K562 (cell line): ENCODE data around the gene CIAO3. TPM values are rescaled to one million over a fixed set of nuclear protein-coding genes. Genes with fewer than 3 reads are reported as not detected.

ENCODE experiments used
- ATAC-seq: fragments of 200-7000 bp; cut with Tn5 transposase; 3 replicates; pipeline ENCODE4 v1.9.1; 2020; ENCODE audit warnings: moderate library complexity
- BruUV-seq: library from RNA; stranded (reverse); fragments of 400-500 nt; replicated peaks from 2 replicates; lab custom pipeline; 2021; lab: Mats Ljungman, UMichigan
- CTCF ChIA-PET: fragments of 300-600 bp; formaldehyde crosslinking; extraction: SDS; loops from one replicate; lab custom pipeline; 2021; ENCODE audit warnings: low intra/inter-chr PET ratio; lab: Yijun Ruan, JAX
- POLR2A ChIA-PET: fragments of 300-600, 350-650 bp; sonication (Branson Sonifier 250); formaldehyde crosslinking; extraction: SDS; loops from one replicate; lab custom pipeline; 2021; ENCODE audit warnings: antibody characterized with exemption, inconsistent platforms; lab: Yijun Ruan, JAX
- DNase-seq, 4 experiments: peaks; one replicate each; pipeline versions ENCODE4 v3.0.0 to v3.0.0-alpha.2; 2011 to 2018; ENCODE audit warnings: low spot score in 3 of 4, mixed read lengths in 3 of 4; ENCODE audit errors: extremely low read depth in 1 of 4
- FAIRE-seq: peaks from 2 replicates; lab custom pipeline; 2011; peaks lifted over from hg19 to GRCh38; lab: Jason Lieb, UNC
- H2AFZ ChIP-seq: 2 replicates; pipeline ENCODE4 v1.6.0; 2011; ENCODE audit warnings: low read depth, low read length, control low read depth, inconsistent platforms
- H3K27ac ChIP-seq: fragments of 200-600 bp; 3 replicates; pipeline ENCODE4 v1.8.0; 2011; ENCODE audit warnings: low read depth, mild to moderate bottlenecking, control low read depth, inconsistent platforms, low read length, moderate library complexity, mixed read lengths; ENCODE audit errors: extremely low read depth
- H3K27me3 ChIP-seq, 2 experiments: fragments of 300-600 bp in 1 of 2; 2 replicates in 1 of 2; 3 replicates in 1 of 2; pipeline versions ENCODE4 v1.6.0 to v1.8.0; 2011; ENCODE audit warnings: inconsistent platforms in 2 of 2, low read length in 2 of 2, mild to moderate bottlenecking in 1 of 2, mixed read lengths in 1 of 2, moderate library complexity in 1 of 2; ENCODE audit not compliant: control insufficient read depth in 2 of 2, insufficient read depth in 2 of 2
- H3K36me3 ChIP-seq: fragments of 300-600 bp; 3 replicates; pipeline ENCODE4 v1.8.0; 2011; ENCODE audit warnings: mild to moderate bottlenecking, low read length, inconsistent platforms; ENCODE audit not compliant: control insufficient read depth, insufficient read depth
- H3K4me1 ChIP-seq, 2 experiments: fragments of 200-600 bp in 1 of 2; replicated peaks in 1 of 2; 2 replicates in 1 of 2; 3 replicates in 1 of 2; pipeline versions ENCODE4 v1.5.1 to v1.8.0; 2011; ENCODE audit warnings: inconsistent platforms in 2 of 2, low read length in 2 of 2, mild to moderate bottlenecking in 1 of 2, mixed read lengths in 1 of 2, moderate library complexity in 1 of 2; ENCODE audit not compliant: control insufficient read depth in 2 of 2, insufficient read depth in 2 of 2
- H3K4me2 ChIP-seq: 2 replicates; pipeline ENCODE4 v1.6.1; 2011; ENCODE audit warnings: low read length, control low read depth, inconsistent platforms, mixed read lengths; ENCODE audit not compliant: insufficient read depth
- H3K4me3 ChIP-seq: fragments of 200-600 bp; sonication (generic), shearing (Covaris generic); 2 replicates; pipeline ENCODE4 v1.5.1; 2016; ENCODE audit warnings: control low read depth, inconsistent platforms
- H3K79me2 ChIP-seq: fragments of 200-600 bp; 3 replicates; pipeline ENCODE4 v1.8.0; 2011; ENCODE audit warnings: low read length, inconsistent platforms; ENCODE audit not compliant: control insufficient read depth, insufficient read depth
- H3K9ac ChIP-seq, 2 experiments: 2 replicates each; pipeline versions ENCODE4 v1.6.0 to v1.6.1; 2011; ENCODE audit warnings: low read depth in 2 of 2, low read length in 2 of 2, control low read depth in 1 of 2, inconsistent platforms in 1 of 2, mild to moderate bottlenecking in 1 of 2, mixed read lengths in 1 of 2; ENCODE audit not compliant: insufficient read depth in 1 of 2
- H3K9me1 ChIP-seq: one replicate; pipeline ENCODE4 v1.6.0; 2011; ENCODE audit warnings: inconsistent platforms, mild to moderate bottlenecking, low read length, moderate library complexity; ENCODE audit not compliant: control insufficient read depth, insufficient read depth
- H3K9me3 ChIP-seq: replicated peaks from 2 replicates; pipeline ENCODE4 v1.5.1; 2011; ENCODE audit warnings: low read depth, low read length, inconsistent platforms; ENCODE audit not compliant: control insufficient read depth, insufficient read depth
- H4K20me1 ChIP-seq: replicated peaks from 2 replicates; pipeline ENCODE4 v1.6.1; 2011; ENCODE audit warnings: low read length, inconsistent platforms, mixed read lengths; ENCODE audit not compliant: control insufficient read depth, insufficient read depth
- CREBBP ChIP-seq: IDR thresholded peaks from one replicate; pipeline ENCODE4 v1.6.1; 2012; ENCODE audit warnings: low read depth, mild to moderate bottlenecking, control low read depth, inconsistent platforms, low read length
- E2F8 ChIP-seq: fragments of 450-650 bp; IDR thresholded peaks from 2 replicates; pipeline ENCODE4 v1.7.1; 2018; ENCODE audit warnings: mild to moderate bottlenecking, low read depth; ENCODE audit not compliant: partially characterized antibody
- KDM1A ChIP-seq, 2 experiments: fragments of 450-650 bp; IDR thresholded peaks; 2 replicates each; pipeline ENCODE4 v1.6.1; 2016; ENCODE audit warnings: mild to moderate bottlenecking in 2 of 2
- NCOA1 ChIP-seq: fragments of 450-650 bp; IDR thresholded peaks from 2 replicates; pipeline ENCODE4 v1.6.1; 2016; ENCODE audit warnings: low read depth
- REST ChIP-seq, 2 experiments: fragments of 450-650 bp; formaldehyde crosslinking in 1 of 2; IDR thresholded peaks; 2 replicates each; pipeline versions ENCODE4 v1.4.0 to v1.6.1; 2014 to 2020; ENCODE audit warnings: mild to moderate bottlenecking in 2 of 2, borderline replicate concordance in 1 of 2, low read depth in 1 of 2
- VEZF1 ChIP-seq: fragments of 200-800 bp; sonication (Bioruptor generic); IDR thresholded peaks from 2 replicates; pipeline ENCODE4 v1.6.1; 2017; ENCODE audit warnings: missing genetic modification characterization, missing compliant biosample characterization
- XRCC4 ChIP-seq: IDR thresholded peaks from one replicate; pipeline ENCODE4 v1.6.1; 2011; ENCODE audit not compliant: insufficient read depth, insufficient read length; ENCODE audit errors: extremely low read depth
- WGBS: fragments of 100-300 bp; shearing (Covaris generic); methylation state at CpG from one replicate; pipeline ENCODE4 v1.1.6; 2016; ENCODE audit warnings: low coverage, mixed read lengths; ENCODE audit not compliant: insufficient coverage; ENCODE audit errors: missing lambda C conversion rate; 5-methylcytosine and 5-hydroxymethylcytosine counted together
- in situ Hi-C: fragments of 300-500 bp; cut with MboI; formaldehyde crosslinking; loops from 4 replicates; pipeline ENCODE4 v1.15.0; 2018; ENCODE audit warnings: inconsistent platforms, mixed read lengths
- intact Hi-C: fragments of 100-400 bp; cut with micrococcal nuclease; formaldehyde crosslinking; loops from 2 replicates; pipeline ENCODE4 v1.14.2; 2022
- polyA plus RNA-seq, 8 experiments: library from polyadenylated mRNA; depleted of rRNA in 4 of 8; stranded (reverse) in 5 of 8; unstranded in 3 of 8; fragments of >200 nt; fragmentation: Nextera tagmentation in 2 of 8; fragmentation: Illumina TruSeq in 1 of 8; extraction: Ambion mirVana in 2 of 8; extraction: Trizol in 1 of 8; gene quantifications; 2 replicates each; pipeline versions ENCODE4 v1.2.1 to v1.2.3, GENCODE V29; 2011 to 2014; ENCODE audit warnings: inconsistent platforms in 1 of 8, missing spikeins in 1 of 8
- total RNA-seq, 7 experiments: library from RNA; depleted of rRNA in 6 of 7; stranded (reverse); fragments of >200 nt in 6 of 7; fragmentation: Illumina TruSeq in 2 of 7; extraction: Trizol in 2 of 7; gene quantifications; 2 replicates each; pipeline versions ENCODE4 v1.2.1 to v1.2.3, GENCODE V29; 2011 to 2021; ENCODE audit warnings: low replicate concordance in 1 of 7

CIAO3 gene
- total and polyA plus RNA-seq, 9 of the 15 experiments (the other 6 are each of a cell fraction or from before 2014, with no cell fraction given): 2.2 to 35.6 (median 18.7) TPM

DNA sequence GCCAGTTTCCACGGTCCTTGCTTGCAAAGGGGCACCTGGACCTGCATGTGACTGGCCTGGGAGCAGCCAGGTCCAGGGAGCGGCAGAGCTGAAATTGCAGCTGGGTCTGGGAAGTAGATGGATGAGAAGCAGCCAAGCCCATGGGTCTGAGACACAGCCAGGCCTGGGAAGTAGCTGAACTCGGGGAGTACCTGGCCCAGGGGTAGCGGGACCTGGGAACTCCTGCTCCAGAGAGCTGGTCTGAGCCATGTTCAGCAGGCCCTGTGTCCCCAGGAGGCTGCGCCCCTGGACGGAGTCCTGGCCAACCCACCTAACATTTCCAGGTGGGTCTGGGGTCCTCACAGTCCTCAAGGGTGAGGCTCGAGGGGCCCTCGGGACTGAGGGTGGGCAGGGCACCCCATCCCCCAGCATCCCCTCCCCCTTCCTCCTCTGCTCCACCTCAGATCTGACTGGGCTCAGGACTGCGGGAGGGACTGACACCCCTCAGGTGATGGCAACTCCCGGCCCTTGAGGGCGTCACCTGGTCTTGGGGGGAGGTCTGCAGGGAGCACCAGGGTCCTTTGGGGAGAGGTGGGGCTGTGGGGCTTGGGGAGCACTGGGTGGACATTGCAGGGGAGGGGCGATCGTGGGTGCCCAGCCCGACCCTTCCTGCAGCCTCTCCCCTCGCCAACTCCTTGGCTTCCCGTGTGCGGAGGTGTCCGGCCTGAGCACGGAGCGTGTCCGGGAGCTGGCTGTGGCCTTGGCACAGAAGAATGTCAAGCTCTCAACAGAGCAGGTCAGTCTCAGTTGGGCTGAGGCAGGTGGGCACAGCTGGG is 22.8 kb upstream of the CIAO3 start:
- POLR2A ChIA-PET: interaction anchor here (0.5 to 1.3 kb wide), 2 partner anchors 42 to 57 kb away, joined by 3 to 5 read pairs; partner anchors contain the start of gene ANTKMT
- TF ChIP-seq XRCC4 (no peak), KDM1A (IDR thresholded peaks at IDR 0.05) (0 out of 4 replicates have a peak, but pooled peaks of 1 of the 2 experiments have one; percentile 17), VEZF1 (CRISPR knock-in tag) (peak; percentile 19; the same call in 1 of the 2 replicates), REST (IDR thresholded peaks at IDR 0.05; ENCODE audit: borderline replicate concordance) (no peak), REST (CRISPR knock-in tag; IDR thresholded peaks at IDR 0.05; ENCODE audit: low read depth) (no peak), NCOA1 (no peak), E2F8 (no peak), CREBBP (no peak)

More for the DNA sequence above, 22.8 kb upstream of the CIAO3 start:
- H3K4me1 ChIP-seq: peaks cover 0 to 82% of the 10 kb centered on the region in 2 experiments; a peak in 2 of 5 replicates
- no peaks in the 10 kb centered on the region for H3K9me3 ChIP-seq
- H3K9ac ChIP-seq: no peak overlapping the region
- intact Hi-C loops: no loop called here
- H4K20me1 ChIP-seq: 0 out of 2 replicates have a peak, but pooled peaks cover 3% of the 10 kb centered on the region
- H3K9me1 ChIP-seq: no peaks in the 10 kb centered on the region
- in situ Hi-C loops: no loop called here
- CTCF ChIA-PET: no interaction called here
- no peak overlapping the region for H3K27ac ChIP-seq
- no peaks in the 10 kb centered on the region for H3K36me3 ChIP-seq
- no peak overlapping the region for H3K4me3 ChIP-seq
- no peak overlapping the region for H2AFZ ChIP-seq
- no peak for DNase-seq
- no peak for ATAC-seq
- no peak overlapping the region for H3K4me2 ChIP-seq
- 31% methylated on average over 16 of the region's 21 CpGs for WGBS
- H3K27me3 ChIP-seq: peaks cover 0 to 6% of the 10 kb centered on the region in 2 experiments; a peak in 1 of 5 replicates
- no peak for FAIRE-seq
- no TSS peak for BruUV-seq
- no peaks in the 10 kb centered on the region for H3K79me2 ChIP-seq
